Subcutaneous adipose tissue (tissue), 4 donors: Measurements from ENCODE around the gene TNIK. TPM values are rescaled to one million over a fixed set of nuclear protein-coding genes. Genes with fewer than 3 reads are reported as not detected.

Source experiments
- CTCF ChIP-seq: fragments of 450-650 bp; IDR thresholded peaks from one replicate; pipeline ENCODE4 v1.5.1; 2016; ENCODE audit warnings: low read depth, mild to moderate bottlenecking, control low read depth, antibody characterized with exemption, moderate library complexity
- total RNA-seq, 4 donors: library from RNA; depleted of rRNA; stranded (reverse); fragments of >200 nt; gene quantifications; one replicate each; pipeline ENCODE4 v1.1.0, GENCODE V29; 2016

Gene TNIK
- total RNA-seq, 4 donors from 2014 or later: 1.5 to 11.7 (median 1.9) TPM

GRCh38 chr3:171455603-171456550 is 4.3 kb downstream of the TNIK start:
- no peak for TF ChIP-seq CTCF

GRCh38 chr3:171454041-171454440 is 6.2 kb downstream of the TNIK start:
- no peak for TF ChIP-seq CTCF

- no peak for TF ChIP-seq CTCF
These were observed 6.9 kb downstream of the TNIK start for GRCh38 chr3:171453180-171453886.

GRCh38 chr3:171452328-171452727 is 7.9 kb downstream of the TNIK start:
- TF ChIP-seq CTCF: no peak

- TF ChIP-seq CTCF: no peak
These were observed 8.3 kb downstream of the TNIK start for GRCh38 chr3:171451915-171452314.

GRCh38 chr3:171446801-171447578 is 13.2 kb downstream of the TNIK start:
- no peak for TF ChIP-seq CTCF
